Endothelial cell of umbilical vein (primary cell): Measurements from ENCODE around the gene CPZ. TPM values are rescaled to one million over a fixed set of nuclear protein-coding genes. Genes with fewer than 3 reads are reported as not detected.

Experiments
- BruUV-seq: library from RNA; stranded (reverse); fragments of 400-500 nt; replicated peaks from 2 replicates; lab custom pipeline; 2021; lab: Mats Ljungman, UMichigan
- CTCF ChIA-PET: fragments of 300-600, 350-600 bp; sonication (Branson Sonifier 250); formaldehyde crosslinking; loops from one replicate; lab custom pipeline; 2021; ENCODE audit warnings: antibody characterized with exemption, inconsistent platforms; lab: Charles Lee
- POLR2A ChIA-PET: fragments of 300-600, 350-600 bp; sonication (Branson Sonifier 250); formaldehyde crosslinking; loops from one replicate; lab custom pipeline; 2021; ENCODE audit warnings: antibody characterized with exemption, inconsistent platforms; lab: Charles Lee
- DNase-seq: peaks from one replicate; pipeline ENCODE4 v3.0.0-alpha.2; 2011; ENCODE audit warnings: low read depth, low spot score
- FAIRE-seq: peaks from 2 replicates; lab custom pipeline; 2011; peaks lifted over from hg19 to GRCh38; lab: Jason Lieb, UNC
- H2AFZ ChIP-seq: 2 replicates; pipeline ENCODE4 v1.6.0; 2012; ENCODE audit warnings: low read depth, low read length, control low read depth, inconsistent platforms
- H3K27ac ChIP-seq: 2 replicates; pipeline ENCODE4 v1.5.1; 2011; ENCODE audit warnings: low read depth, mild to moderate bottlenecking, control low read depth, low read length, moderate library complexity; ENCODE audit not compliant: insufficient read depth
- H3K27me3 ChIP-seq, 2 experiments: 2 replicates each; pipeline versions ENCODE4 v1.6.0 to v1.6.1; 2011; ENCODE audit warnings: low read length in 2 of 2, mixed read lengths in 1 of 2; ENCODE audit not compliant: control insufficient read depth in 2 of 2, insufficient read depth in 2 of 2
- H3K36me3 ChIP-seq, 2 experiments: 2 replicates in 1 of 2; 3 replicates in 1 of 2; pipeline ENCODE4 v1.5.1; 2011; ENCODE audit warnings: low read length in 2 of 2, mild to moderate bottlenecking in 1 of 2, moderate library complexity in 1 of 2; ENCODE audit not compliant: control insufficient read depth in 2 of 2, insufficient read depth in 2 of 2; ENCODE audit errors: extremely low read depth in 1 of 2
- H3K4me1 ChIP-seq: 3 replicates; pipeline ENCODE4 v1.5.1; 2011; ENCODE audit warnings: mild to moderate bottlenecking, low read length; ENCODE audit not compliant: control insufficient read depth, insufficient read depth; ENCODE audit errors: extremely low read depth
- H3K4me2 ChIP-seq: 2 replicates; pipeline ENCODE4 v1.6.1; 2011; ENCODE audit warnings: low read length, control low read depth, mixed read lengths; ENCODE audit not compliant: insufficient read depth
- H3K4me3 ChIP-seq, 3 experiments: fragments of 200-600 bp in 1 of 3; sonication (generic), shearing (Covaris generic) in 1 of 3; replicated peaks in 1 of 3; 2 replicates each; pipeline ENCODE4 v1.5.1; 2011 to 2016; ENCODE audit warnings: control low read depth in 3 of 3, low read length in 3 of 3, mild to moderate bottlenecking in 2 of 3, inconsistent platforms in 1 of 3, low read depth in 1 of 3, moderate library complexity in 1 of 3; ENCODE audit not compliant: insufficient read depth in 1 of 3
- H3K79me2 ChIP-seq: 2 replicates; pipeline ENCODE4 v1.6.0; 2012; ENCODE audit warnings: low read length, inconsistent platforms; ENCODE audit not compliant: control insufficient read depth, insufficient read depth
- H3K9ac ChIP-seq: replicated peaks from 2 replicates; pipeline ENCODE3; 2011; ENCODE audit warnings: low read length, control low read depth; ENCODE audit not compliant: insufficient read depth; ENCODE audit errors: extremely low read depth
- H3K9me1 ChIP-seq: replicated peaks from 3 replicates; pipeline ENCODE4 v1.6.0; 2011; ENCODE audit warnings: mild to moderate bottlenecking, low read length; ENCODE audit not compliant: control insufficient read depth, insufficient read depth; ENCODE audit errors: extremely low read depth
- H3K9me3 ChIP-seq: replicated peaks from 2 replicates; pipeline ENCODE4 v1.5.1; 2012; ENCODE audit warnings: low read length, inconsistent platforms; ENCODE audit not compliant: control insufficient read depth, insufficient read depth
- H4K20me1 ChIP-seq: replicated peaks from 2 replicates; pipeline ENCODE3; 2011; ENCODE audit warnings: mild to moderate bottlenecking, low read length; ENCODE audit not compliant: control insufficient read depth, insufficient read depth; ENCODE audit errors: extremely low read depth
- EZH2 ChIP-seq: IDR thresholded peaks from 2 replicates; pipeline ENCODE4 v1.6.1; 2012; ENCODE audit warnings: borderline replicate concordance, low read depth, mild to moderate bottlenecking, moderate library complexity, low read length, inconsistent platforms; ENCODE audit not compliant: severe bottlenecking
- FOS ChIP-seq: IDR thresholded peaks from 2 replicates; pipeline ENCODE4 v1.6.1; 2011; ENCODE audit warnings: mild to moderate bottlenecking, low read length, moderate library complexity, borderline replicate concordance; ENCODE audit not compliant: insufficient read depth
- GATA2 ChIP-seq: IDR thresholded peaks from 2 replicates; pipeline ENCODE4 v1.7.0; 2011; ENCODE audit warnings: low read depth, mild to moderate bottlenecking, moderate library complexity, mixed read lengths, low read length; ENCODE audit not compliant: insufficient read length, insufficient read depth
- JUN ChIP-seq: IDR thresholded peaks from 2 replicates; pipeline ENCODE4 v1.6.1; 2011; ENCODE audit warnings: borderline replicate concordance, low read depth; ENCODE audit not compliant: insufficient read length, insufficient read depth
- MYC ChIP-seq: IDR thresholded peaks from one replicate; pipeline ENCODE4 v1.6.1; 2011; ENCODE audit warnings: mild to moderate bottlenecking, low read depth, low read length
- POLR2A ChIP-seq: IDR thresholded peaks from 2 replicates; pipeline ENCODE4 v1.6.1; 2012; ENCODE audit warnings: low read depth, mild to moderate bottlenecking, control low read depth, low read length
- POLR2AphosphoS5 ChIP-seq: IDR thresholded peaks from 2 replicates; pipeline ENCODE4 v1.6.1; 2012; ENCODE audit warnings: low read depth, mild to moderate bottlenecking, control low read depth, low read length, moderate library complexity; ENCODE audit not compliant: insufficient read depth
- dilution Hi-C: fragments of 300-500 bp; cut with MboI; formaldehyde crosslinking; loops from one replicate; pipeline ENCODE4 v1.15.0; 2019; ENCODE audit warnings: low sequenced_read_pairs; ENCODE audit not compliant: extremely low pct_ligation_motif_present
- intact Hi-C: fragments of 100-400 bp; cut with micrococcal nuclease; formaldehyde crosslinking; loops from one replicate; pipeline ENCODE4 v1.10.0; 2022
- polyA plus RNA-seq, 4 experiments: library from polyadenylated mRNA; depleted of rRNA in 3 of 4; stranded (reverse) in 3 of 4; unstranded in 1 of 4; fragments of >200 nt; gene quantifications; 2 replicates each; pipeline versions ENCODE4 v1.2.1 to v1.2.3, GENCODE V29; 2011 to 2012; ENCODE audit warnings: missing spikeins in 1 of 4
- total RNA-seq: library from RNA; stranded (reverse); gene quantifications from 2 replicates; pipeline ENCODE4 v1.2.3, GENCODE V29; 2021
- TF ChIP-seq, protein P1 (sequence below): IDR thresholded peaks from 2 replicates; pipeline ENCODE4 v1.6.1; 2011; ENCODE audit not compliant: insufficient read depth, insufficient read length
- TF ChIP-seq, protein P2 (sequence below), 2 donors: IDR thresholded peaks; 1 replicate in 1 of 2; 2 replicates in 1 of 2; pipeline ENCODE4 v1.5.1; 2011; ENCODE audit warnings: low read length in 2 of 2, mild to moderate bottlenecking in 2 of 2, moderate library complexity in 2 of 2, control low read depth in 1 of 2, inconsistent platforms in 1 of 2, low read depth in 1 of 2; ENCODE audit not compliant: insufficient read depth in 1 of 2; ENCODE audit errors: extremely low read depth in 1 of 2

Gene CPZ
- total and polyA plus RNA-seq, 2 donors (not counting 3 experiments of a cell fraction or from before 2014, with no cell fraction given): not detected

DNA sequence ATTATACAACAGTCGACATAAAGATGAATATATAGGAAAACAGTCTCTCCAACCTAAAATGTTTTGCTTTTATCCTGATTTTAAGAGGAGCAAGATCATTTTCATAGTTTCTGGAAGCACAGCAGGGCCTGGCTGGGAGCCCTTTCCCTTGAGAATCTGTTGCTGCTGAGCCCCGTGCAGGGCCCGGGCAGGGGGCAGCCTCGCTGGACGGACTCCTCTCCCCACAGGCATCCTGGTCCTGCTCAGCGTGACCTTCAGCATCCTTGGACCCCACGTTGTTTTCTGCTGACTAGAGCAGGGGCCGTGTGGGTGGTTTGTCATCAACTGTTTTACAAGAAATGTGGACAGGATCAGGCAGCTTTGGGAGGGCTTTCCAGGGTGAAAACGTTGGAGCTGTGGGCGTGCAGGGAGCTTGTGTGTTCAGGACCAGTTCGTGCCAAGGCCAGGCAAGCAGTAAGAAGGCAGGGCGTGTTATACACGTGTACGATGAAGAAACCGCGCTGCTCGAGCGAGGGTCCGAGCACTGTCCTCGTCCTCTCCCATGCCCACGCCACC lies 25.0 kb downstream of the CPZ start:
- Histone ChIP-seq H3K4me3 (no peak overlapping the region), H3K36me3 (no peaks in the 10 kb centered on the region), H4K20me1 (no peaks in the 10 kb centered on the region), H3K27me3 (no peaks in the 10 kb centered on the region), H3K4me2 (no peak overlapping the region), H3K27ac (no peak overlapping the region), H3K4me1 (no peaks in the 10 kb centered on the region), H3K9ac (no peak overlapping the region), H2AFZ (no peak overlapping the region), H3K9me1 (no peaks in the 10 kb centered on the region), H3K9me3 (no peaks in the 10 kb centered on the region), H3K79me2 (no peaks in the 10 kb centered on the region)
- TF ChIP-seq FOS (no peak), GATA2 (no peak), MYC (no peak), JUN (no peak), POLR2A (no peak), EZH2 (no peak), POLR2AphosphoS5 (no peak)
- TF ChIP-seq, protein P1, sequence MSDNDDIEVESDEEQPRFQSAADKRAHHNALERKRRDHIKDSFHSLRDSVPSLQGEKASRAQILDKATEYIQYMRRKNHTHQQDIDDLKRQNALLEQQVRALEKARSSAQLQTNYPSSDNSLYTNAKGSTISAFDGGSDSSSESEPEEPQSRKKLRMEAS: no peak
- TF ChIP-seq, protein P2, sequence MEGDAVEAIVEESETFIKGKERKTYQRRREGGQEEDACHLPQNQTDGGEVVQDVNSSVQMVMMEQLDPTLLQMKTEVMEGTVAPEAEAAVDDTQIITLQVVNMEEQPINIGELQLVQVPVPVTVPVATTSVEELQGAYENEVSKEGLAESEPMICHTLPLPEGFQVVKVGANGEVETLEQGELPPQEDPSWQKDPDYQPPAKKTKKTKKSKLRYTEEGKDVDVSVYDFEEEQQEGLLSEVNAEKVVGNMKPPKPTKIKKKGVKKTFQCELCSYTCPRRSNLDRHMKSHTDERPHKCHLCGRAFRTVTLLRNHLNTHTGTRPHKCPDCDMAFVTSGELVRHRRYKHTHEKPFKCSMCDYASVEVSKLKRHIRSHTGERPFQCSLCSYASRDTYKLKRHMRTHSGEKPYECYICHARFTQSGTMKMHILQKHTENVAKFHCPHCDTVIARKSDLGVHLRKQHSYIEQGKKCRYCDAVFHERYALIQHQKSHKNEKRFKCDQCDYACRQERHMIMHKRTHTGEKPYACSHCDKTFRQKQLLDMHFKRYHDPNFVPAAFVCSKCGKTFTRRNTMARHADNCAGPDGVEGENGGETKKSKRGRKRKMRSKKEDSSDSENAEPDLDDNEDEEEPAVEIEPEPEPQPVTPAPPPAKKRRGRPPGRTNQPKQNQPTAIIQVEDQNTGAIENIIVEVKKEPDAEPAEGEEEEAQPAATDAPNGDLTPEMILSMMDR (IDR thresholded peaks at IDR 0.05; ENCODE audit: extremely low read depth in 1 of 2, insufficient read depth in 1 of 2, low read depth in 1 of 2, low read length in 2 of 2): no peak
- intact Hi-C loops: no loop called here
- dilution Hi-C loops: no loop called here
- ChIA-PET CTCF (interaction anchor here (1.2 to 1.3 kb wide), 2 partner anchors 10 kb away, joined by 4 read pairs; no protein-coding TSS in a partner anchor), POLR2A (no interaction called here)
- BruUV-seq: no TSS peak
- no peak for FAIRE-seq
- no peak for DNase-seq
